ENCODE results near the gene SH3YL1. TPM values are rescaled to one million over a fixed set of nuclear protein-coding genes. Genes with fewer than 3 reads are reported as not detected.
"Not testable (repeated sequence)": the region's sequence is repeated elsewhere in the genome, so short reads cannot be mapped to it uniquely, and the experiment has no call there.

SH3YL1 gene
- total RNA-seq, 1 experiment from 2014 or later: 28.4 TPM

- no peaks in the 10 kb centered on the region for H3K9me3 ChIP-seq (ENCODE audit: control insufficient read depth, insufficient read depth, low read depth, low read length)
- no peaks in the 10 kb centered on the region for H3K36me3 ChIP-seq (ENCODE audit: control insufficient read depth, insufficient read depth, low read length)
- ATAC-seq (no peak), DNase-seq (ENCODE audit: low read depth, low spot score) (no peak)
- no TSS peak for BruUV-seq (replicated peaks)
- H3K4me3 ChIP-seq (ENCODE audit: low read depth in 2 of 2, low read length in 2 of 2): no peak overlapping the region
- intact Hi-C loops (cut with micrococcal nuclease; ENCODE audit: unreplicated experiment) (no loop called here), in situ Hi-C loops (cut with HindIII; ENCODE audit: low pct_unique_long_range_greater_than_20kb, low sequenced_read_pairs) (no loop called here)
- ChIA-PET CTCF (no interaction called here), POLR2A (no interaction called here)
- no peak overlapping the region for H3K27ac ChIP-seq (ENCODE audit: low read length)
- H3K4me1 ChIP-seq (ENCODE audit: control insufficient read depth, insufficient read depth, low read length): no peaks in the 10 kb centered on the region
- TF ChIP-seq SIN3A (IDR thresholded peaks at IDR 0.05; ENCODE audit: borderline replicate concordance, insufficient read depth, low read depth, low read length) (no peak), CTCF (IDR thresholded peaks at IDR 0.05) (no peak), REST (IDR thresholded peaks at IDR 0.05; ENCODE audit: insufficient read depth in 1 of 2, low read depth in 2 of 2, low read length in 1 of 2) (no peak), TCF7L2 (IDR thresholded peaks at IDR 0.05; ENCODE audit: low read depth, low read length) (no peak), POLR2AphosphoS5 (IDR thresholded peaks at IDR 0.05; ENCODE audit: low read depth, low read length) (no peak)
- 0 out of 2 replicates have a peak, but pooled peaks cover 2% of the 10 kb centered on the region for H3K27me3 ChIP-seq (ENCODE audit: control insufficient read depth, insufficient read depth, low read length)
Observed at GRCh38 chr2:175161-175786, 88.6 kb downstream of the SH3YL1 start.

GRCh38 chr2:172120-172519 is 91.7 kb downstream of the SH3YL1 start:
- DNase-seq (ENCODE audit: low read depth, low spot score) (peak; percentile 5), ATAC-seq (peak; percentile 92)
- H3K4me1 ChIP-seq (ENCODE audit: control insufficient read depth, insufficient read depth, low read length); H3K27me3 ChIP-seq (ENCODE audit: control insufficient read depth, insufficient read depth, low read length); H3K9me3 ChIP-seq (ENCODE audit: control insufficient read depth, insufficient read depth, low read depth, low read length); H3K27ac ChIP-seq (ENCODE audit: low read length); in situ Hi-C loops (cut with HindIII; ENCODE audit: low pct_unique_long_range_greater_than_20kb, low sequenced_read_pairs); POLR2A ChIA-PET; H3K4me3 ChIP-seq (ENCODE audit: low read depth in 2 of 2, low read length in 2 of 2); H3K36me3 ChIP-seq (ENCODE audit: control insufficient read depth, insufficient read depth, low read length); BruUV-seq (replicated peaks); CTCF ChIA-PET: not testable (repeated sequence)
- intact Hi-C loops (cut with micrococcal nuclease; ENCODE audit: unreplicated experiment): loop anchor here (2.0 kb wide), 1 partner anchor 119 kb away; no protein-coding TSS in a partner anchor
- TF ChIP-seq CTCF (IDR thresholded peaks at IDR 0.05): peak; percentile 76

Measured in Panc1 (cell line).